ENCODE measurements around the gene ASIC1.

ASIC1 gene

DNA sequence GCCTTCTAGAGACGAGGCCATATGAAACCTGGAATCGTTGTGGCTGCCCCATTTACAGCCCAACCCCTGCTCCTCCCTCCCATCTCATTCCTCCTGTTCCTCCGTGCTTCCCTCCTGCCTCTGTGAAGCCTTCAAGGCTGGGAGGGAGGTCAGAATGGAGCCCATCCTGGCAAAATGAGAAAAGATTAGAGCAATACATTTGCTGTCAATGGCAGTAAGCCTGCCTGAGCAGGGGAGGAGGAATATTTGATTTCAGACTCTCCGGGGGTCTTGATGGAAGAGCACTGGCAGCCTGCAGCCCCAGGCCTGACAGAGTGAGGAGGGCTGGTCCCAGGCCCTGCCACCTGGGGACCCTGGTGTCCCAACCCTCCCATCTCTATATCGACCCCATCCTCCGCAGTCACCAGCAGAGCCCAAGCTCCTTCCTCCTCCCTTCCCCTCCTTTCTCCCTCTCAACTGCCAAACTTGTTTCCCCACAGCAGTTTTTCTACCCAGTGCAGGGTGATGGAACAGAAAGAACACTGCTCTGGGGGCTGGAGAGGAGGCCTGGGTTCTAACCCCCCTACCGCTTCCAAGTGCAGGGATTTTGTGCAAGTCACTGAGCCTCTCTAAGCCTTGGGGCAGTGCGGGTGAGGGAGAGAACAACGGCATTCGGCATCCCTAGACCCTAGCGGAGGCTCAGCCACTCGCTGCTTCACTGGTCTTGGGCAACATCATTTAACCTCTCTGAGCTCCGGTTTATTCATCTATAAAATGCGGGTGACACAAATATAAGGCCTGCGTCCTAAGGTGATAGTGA, 16.1 kb upstream of the ASIC1 start:
- DNase-seq (ENCODE audit: low spot score) = no peak

DNA sequence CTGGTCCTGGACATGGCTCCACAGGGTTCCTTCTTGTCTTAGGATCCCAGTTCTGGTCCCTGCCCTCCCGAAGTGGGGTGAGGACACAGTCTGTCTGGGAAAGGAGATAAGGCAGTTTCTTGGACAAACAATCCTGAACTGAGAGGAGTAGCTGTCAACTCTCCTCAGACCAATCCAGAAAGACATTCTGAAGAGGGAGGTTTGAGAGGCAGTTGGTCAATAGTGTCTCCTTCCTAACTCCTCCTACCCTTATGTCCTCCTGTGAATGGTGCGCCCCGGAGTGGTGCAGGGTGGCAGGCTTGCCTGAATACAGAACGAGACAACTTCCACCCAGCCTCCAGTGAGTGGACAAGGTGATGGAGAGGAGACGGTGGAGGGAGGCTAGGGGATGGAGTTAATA, 15.4 kb upstream of the ASIC1 start:
- no peak for DNase-seq (ENCODE audit: low spot score)

DNA sequence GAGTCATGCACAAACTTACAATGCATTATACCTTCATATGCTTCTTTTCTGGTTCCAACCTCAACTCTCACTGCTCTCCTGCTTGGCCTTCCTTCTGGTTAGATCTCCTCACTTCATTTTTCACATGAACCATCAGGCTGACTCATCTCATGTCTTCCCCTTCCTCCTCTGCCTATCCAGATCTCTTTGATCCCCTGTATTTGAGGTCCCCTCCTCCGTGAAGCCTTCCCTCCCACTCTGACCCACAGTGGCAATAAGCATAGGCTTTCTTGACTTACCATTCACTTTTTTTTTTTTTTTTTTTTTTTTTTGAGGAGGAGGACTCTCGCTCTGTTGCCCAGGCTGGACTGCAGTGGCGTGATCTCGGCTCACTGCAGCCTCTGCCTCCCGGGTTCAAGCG, 14.7 kb upstream of the ASIC1 start:
- DNase-seq (ENCODE audit: low spot score) = no peak

DNA sequence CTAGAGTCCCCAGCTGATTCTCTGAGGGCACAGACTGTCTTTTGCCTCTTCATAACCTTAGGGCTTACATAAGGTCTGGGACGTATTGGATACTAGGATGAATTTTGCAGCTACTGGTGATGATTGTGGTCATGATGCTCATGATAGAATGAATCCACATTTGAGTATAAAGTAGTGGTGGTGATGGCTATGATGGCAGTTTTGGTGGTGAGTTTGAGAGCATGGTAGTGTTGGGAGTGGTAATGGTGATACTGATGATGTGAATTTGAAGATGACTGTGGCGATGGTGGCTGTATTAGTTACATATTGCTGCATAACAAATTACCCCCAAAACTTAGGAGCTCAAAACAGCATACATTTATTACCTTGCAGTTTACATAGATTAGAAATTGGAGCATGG, 14.1 kb upstream of the ASIC1 start:
- DNase-seq (ENCODE audit: low spot score) = no peak

DNA sequence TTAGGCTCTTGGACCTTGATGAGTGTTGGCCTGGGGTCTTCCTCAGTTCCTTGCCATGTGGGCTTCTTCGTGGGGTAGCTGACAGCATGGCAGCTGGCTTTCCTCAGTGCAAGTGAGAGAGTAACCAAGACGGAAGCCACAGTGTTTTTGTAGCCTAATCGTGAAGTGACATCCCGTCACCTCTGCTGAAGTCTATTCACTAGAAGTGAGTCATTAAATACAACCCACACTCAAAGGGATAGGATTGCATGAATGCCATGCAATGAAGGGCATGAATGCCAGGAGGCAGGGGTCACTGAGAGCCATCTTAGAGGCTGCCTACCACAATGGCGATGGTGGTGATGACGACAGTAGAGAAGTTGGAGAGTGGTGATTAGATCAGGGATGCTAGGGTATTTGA, 13.5 kb upstream of the ASIC1 start:
- no peak for DNase-seq (ENCODE audit: low spot score)

DNA sequence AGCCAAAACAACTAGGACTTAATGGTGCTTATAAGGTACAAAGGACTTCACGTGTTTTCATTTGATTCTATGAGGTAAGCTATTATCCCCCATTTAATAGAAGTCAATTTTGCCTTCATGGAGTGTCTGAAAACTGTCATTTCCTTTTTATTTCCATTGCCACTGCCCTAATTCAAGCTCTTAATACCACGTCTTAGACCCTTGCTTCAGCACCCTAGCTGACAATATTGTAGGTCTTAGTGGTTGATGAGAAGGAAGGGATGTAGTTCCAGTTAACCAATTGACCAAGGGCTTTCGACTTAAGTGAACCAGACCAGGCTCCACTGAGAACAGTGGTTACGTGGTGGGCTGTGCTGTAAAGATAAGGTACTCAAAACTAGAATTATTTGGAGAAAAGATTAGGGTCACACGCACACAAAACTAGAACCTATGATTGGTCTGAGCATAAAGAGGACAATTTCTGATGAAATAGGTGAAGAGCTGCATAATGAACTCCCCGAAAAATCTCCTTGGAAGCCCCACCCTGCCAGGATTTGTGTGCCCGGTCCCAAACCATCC, 9.6 kb upstream of the ASIC1 start:
- DNase-seq (ENCODE audit: low spot score) = no peak

DNA sequence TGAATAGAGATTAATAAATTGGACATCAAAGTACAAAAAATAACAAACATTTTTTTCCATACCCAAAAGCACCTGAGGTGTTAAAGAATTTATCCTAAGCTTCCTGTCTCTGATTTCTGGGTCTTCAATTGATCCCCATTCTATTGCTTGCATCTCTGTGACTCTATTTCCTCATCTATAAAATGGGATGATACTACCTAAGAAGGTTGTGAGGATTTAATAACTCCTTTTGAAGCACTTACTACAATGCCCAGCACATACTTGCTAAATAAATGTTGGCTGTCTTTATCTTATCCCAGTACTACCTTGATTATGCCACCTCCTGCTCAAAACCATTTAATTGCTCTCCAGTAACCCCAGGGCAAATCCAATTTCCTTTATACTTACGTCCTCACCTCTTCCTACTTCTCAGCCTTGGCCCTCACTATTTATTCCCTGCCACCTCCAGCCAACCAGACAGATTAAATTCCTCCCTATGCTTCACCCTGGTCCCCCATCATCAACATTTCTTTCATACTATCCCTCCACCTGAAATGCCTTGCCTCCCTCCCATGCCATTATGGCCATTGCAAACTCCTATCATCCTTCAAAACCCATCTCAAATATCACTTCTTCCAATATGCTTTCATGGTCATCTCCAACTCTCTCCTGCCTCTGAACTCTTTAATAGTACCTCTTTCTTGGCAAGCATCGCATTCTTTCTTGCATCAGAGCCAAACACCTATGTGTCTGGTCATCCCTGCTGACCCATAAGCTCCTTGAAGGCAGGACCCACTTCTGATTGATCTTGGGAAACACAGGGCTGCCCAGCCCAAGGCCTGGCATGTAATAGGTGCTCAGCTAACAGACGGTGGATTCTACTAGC, 7.9 kb upstream of the ASIC1 start:
- DNase-seq (ENCODE audit: low spot score) = no peak

DNA sequence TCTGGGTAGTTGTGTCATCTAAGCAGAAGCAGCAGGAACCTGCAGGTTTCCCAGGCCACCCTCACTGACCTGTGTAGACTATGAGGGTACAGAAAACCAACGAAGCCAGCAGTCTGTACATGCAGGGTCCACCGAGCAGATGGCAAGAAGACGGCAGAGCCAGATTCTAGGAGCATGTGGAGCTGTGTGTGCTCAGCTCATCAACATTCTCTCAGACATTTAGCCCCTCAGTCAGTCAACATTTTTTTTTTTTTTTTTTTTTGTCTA, 7.3 kb upstream of the ASIC1 start:
- no peak for DNase-seq (ENCODE audit: low spot score)

DNA sequence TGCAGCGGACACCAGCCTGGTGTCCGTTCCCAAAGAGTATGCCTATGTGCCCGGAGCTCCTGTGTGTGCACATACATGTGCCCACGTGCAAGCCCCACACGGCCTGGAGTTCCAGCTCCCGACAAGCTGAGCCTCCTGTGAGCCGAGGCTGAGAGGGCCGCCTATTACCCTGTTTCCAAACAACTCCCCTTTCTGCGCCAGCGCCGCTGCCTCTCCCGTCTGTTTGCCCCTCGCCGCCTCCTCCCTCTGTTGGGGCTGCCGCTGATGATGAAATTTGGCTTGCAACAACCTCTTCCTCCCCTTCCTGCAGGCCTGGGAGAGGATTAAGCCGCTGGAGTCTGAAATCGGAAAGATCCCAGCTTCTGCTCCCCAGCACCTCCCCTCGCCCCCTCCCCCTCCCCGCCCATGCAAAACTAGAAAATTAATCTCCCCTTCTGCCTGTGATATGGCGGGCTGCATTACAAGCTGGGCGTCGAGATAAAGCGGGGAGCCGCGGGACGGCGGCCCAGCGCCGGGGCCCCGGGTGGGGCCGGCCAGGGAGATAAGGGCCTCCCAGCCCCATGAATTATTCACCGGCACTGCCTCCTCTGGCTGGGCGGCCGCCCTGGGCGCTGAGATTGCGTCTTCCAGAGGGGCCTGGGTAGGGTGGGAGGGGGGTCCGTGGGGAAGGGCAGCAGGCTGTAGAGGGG, 6.8 kb upstream of the ASIC1 start:
- DNase-seq (ENCODE audit: low spot score) = peak; percentile 89

DNA sequence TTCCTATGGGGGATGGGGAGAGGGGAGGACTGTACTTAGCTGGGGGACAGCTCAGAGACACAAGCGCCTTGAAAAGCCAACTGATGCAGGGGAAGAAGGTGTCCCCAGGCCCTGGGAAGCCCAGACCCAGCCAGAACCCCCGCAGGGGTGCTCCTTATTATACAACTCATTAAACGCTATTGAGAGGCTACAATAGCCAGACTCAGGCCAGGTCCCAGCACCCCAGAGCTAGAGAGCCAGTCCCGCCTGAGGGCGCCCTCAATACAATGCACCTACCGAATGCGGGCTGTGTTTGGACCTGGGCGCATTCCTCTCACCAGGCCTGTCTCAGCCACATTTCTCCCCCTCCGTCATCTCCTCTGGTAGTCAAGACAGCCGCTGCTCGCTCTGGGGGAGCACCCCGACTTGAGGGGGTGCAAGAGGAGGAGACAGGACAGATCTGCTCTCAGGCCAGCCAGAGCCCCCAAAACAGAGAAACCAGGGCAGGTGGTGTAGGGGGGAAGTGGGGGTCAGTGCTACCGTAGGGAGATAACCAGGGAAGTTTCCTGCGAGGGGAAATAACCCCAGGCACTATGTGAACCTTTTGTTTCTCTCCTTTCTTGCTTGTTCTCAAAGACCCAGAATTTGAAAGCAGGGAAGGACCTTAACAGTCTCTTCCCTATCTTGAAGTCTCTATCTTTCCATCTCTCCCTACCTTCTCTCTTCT, 6.1 kb upstream of the ASIC1 start:
- no peak for DNase-seq (ENCODE audit: low spot score)

DNA sequence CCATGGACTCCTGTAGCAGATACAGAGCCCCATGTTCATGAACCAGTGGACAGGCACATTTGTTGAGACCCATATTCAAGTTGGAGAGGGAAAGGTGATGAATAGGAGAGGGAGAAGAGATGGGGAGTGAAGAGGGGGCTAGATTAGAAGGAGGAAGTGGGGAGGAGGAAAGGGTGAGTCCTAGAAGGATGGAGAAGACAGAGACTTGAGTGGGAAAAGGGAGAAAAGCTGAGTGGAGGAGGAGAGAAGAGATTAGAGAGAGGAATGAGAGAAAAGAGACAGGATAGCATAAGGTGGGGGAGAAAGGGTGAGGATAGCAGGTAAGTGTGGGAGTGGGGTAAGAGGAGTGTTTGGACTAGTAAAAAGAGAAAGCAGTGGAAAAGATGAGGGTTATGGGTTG, 4.9 kb upstream of the ASIC1 start:
- DNase-seq (ENCODE audit: low spot score) = no peak

DNA sequence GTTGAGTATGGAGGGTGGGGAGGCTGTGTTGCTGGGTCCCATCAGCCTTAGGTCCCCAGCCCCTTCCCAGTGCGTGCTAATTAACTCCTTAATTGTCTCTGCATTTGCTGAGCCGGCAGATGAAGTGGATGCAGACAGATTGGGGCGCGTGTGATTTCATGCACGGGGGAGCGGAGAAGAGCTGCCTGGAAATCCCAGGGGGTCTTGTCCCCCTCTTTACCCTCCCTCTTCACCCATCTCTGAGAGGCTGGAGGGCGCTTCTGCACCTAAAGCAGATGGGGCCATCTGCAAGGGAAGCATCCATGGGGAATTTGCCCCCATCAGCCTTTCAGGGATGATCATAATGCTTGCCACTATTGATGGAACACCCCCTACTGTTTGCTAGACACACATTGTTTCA, 4.4 kb upstream of the ASIC1 start:
- peak; percentile 67 for DNase-seq (ENCODE audit: low spot score)

DNA sequence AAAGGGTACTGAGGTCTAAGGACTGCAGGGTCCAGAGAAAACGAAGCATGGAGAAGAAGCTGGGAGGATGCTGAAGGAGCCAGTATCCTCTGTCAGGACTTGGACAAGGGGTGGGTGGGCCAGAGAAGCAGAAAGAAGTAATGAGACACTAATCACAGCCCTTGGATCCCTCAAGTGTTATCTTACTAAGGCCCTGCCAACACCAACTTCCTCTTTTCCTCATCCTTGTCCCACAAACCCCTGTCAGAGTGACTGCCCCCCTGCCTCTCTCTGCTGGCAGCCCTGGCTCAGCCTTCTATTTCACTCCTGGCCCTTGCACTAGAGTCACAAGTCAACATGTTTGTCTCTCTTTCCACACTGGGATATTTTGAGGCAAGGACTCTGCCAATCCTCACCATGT, 3.8 kb upstream of the ASIC1 start:
- no peak for DNase-seq (ENCODE audit: low spot score)

DNA sequence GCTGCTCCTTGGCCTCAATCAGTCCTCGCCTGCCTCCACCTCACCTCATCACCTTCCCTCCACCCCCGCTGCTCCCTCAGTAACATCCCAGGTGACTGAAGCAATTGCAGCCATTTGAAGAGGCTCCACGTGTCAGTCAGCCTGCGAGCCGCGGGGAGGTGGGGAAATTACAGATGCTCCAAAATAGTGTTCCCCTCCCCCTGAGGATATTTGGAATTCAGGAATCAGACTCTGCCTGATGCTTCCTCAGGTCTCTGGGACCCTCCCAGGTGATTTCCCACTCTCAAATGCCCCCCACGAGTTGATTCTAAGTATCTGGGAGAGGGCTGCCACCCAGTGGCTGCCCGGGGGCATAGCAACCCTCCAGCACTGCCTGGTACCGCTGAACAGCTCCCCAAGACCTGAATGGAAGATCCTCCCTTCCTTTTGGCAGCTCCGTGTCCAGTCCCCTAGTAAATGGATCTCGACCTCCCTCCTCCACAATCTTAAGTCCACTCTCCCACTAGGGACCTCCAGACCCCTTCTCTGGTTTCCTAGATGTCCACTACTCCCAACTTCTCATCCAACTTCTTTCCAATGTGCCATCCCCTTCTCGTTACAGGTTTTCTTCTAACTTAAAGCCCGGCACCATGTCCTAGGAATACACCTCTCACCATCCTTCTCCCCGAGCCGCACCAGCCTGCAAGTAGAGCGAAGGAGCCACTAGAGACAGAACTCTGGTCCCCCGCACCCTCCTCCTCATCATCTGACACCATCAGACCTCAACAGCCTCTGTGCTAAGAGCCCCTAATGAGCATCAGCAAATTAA, 1.4 kb upstream of the ASIC1 start:
- peak; percentile 78 for DNase-seq (ENCODE audit: low spot score)

DNA sequence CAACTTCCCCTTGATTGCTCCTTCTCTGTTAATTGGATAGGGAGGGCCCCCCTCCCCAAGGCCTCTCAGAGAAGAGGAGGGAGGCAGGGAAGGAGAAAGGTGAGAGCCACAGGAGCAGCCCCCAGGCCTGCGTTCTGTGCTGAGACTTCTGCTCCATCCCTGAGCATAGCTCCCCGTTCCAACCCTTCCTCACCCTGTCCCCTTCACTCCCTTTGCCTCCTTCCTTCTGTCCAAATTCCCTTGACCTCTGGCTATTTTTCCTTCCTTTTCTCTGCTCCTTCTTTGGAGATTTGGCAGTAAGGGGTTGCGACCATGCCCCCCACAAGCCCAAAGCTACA, 788 bp upstream of the ASIC1 start:
- no peak for DNase-seq (ENCODE audit: low spot score)

DNA sequence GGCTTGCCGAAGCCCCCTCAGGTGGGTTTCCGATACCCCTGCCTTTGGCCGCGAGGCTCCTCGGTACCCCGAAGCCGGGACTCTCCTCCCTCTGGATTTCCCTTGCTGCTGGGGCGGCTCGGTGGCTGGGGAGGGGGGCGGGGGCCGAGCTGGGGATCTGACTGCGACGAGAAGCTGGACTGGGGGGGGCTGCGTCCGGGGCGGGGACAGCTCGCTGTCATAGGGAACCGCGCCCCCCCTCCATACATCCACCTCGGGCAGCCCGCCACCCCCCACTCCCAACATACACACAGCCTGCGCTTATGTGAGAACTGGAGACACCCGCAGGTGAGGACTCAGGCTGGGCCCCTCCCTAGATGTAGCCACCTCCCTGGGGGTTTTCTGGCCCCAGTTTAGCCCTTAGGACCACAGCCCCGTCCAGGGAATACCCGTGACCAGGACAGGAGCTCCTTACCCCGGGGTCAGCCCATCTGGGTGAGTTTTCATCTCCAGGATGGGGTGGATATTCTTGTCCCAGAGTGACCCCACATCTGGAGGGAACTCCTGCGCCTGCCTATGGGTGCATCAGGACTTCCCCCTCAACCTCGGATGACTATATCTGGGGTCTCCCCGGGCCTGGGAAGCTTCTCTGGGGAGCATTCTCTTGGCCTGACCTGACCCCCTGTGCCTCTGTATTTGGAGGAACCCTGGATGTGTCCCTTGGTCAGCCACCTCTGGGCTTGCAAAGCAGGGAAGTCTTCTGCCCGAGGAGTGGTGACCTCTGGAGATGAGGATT, 687 bp downstream of the ASIC1 start:
- DNase-seq (ENCODE audit: low spot score) = no peak

DNA sequence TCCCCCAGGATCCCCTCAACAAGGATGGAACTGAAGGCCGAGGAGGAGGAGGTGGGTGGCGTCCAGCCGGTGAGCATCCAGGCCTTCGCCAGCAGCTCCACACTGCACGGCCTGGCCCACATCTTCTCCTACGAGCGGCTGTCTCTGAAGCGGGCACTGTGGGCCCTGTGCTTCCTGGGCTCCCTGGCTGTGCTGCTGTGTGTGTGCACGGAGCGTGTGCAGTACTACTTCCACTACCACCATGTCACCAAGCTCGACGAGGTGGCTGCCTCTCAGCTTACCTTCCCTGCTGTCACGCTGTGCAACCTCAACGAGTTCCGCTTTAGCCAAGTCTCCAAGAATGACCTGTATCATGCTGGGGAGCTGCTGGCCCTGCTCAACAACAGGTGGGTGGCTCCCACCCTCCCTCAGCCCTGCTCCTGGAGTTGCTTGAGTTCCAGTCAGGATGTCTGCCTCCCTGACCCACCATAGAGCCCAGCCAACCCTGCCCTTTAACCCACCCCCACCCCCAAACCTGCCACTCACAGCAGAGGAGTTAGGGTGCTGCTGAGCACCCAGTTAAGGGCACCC, 1.4 kb downstream of the ASIC1 start:
- no peak for DNase-seq (ENCODE audit: low spot score)

DNA sequence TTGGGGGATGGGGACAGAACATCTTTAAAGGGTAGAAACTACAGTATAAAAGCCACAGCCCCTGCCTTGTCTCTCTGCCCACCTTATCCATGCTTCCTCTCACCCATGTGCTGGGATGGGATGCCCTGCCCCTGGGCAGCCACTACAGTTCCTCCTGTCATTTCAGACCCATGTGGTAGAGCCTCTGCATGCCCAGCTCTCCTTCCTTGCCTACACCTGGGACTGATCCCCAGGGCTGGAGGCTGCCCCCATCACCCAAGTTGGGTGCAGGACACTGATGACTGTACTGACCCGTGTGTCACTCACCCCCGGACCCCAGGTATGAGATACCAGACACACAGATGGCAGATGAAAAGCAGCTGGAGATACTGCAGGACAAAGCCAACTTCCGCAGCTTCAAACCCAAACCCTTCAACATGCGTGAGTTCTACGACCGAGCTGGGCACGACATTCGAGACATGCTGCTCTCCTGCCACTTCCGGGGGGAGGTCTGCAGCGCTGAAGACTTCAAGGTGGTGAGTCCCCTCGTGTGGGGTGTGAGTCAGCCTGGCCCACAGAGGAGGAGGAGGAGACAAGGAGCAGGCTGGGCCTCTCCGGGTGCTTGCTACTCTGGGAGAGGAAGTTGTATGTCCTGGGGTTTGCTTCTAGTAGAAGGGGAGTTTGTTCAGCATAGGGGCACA, 2.2 kb downstream of the ASIC1 start:
- no peak for DNase-seq (ENCODE audit: low spot score)

DNA sequence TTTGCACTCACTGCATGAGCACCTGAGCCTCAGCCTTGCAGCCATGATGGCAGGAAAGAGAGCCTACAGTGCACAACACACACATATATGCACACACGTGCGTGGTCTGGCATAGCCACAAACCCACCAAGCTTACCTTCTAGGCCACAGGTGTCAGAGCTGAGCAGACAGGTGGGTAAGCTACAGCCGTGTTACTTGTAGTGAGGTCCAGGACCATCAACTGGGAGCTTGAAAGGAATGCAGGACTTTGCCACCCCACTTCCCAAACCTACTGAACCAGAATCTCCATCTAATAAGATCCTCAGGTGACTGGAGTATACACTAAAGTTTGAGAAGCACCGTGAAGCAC, 2.7 kb downstream of the ASIC1 start:
- DNase-seq (ENCODE audit: low spot score) = no peak

DNA sequence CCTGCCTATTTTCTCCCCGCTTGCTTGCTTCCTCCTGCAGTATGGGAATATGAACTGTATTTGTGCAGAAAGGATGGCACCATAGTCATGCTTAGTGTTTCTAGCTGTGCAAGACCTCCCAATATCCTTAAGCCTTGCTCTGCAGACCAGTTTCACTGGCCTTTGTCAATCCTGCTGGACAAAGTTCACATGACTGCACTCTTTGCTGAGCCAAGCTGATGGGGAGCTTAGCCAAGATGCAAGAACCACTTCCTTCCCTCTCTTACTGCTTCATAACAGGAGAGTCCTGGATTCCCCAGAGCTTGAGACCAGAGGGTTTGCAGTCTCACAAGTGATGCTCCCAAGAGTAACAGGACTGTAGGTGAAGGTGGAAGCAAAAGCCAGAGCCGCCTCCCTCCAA, 3.8 kb downstream of the ASIC1 start:
- no peak for DNase-seq (ENCODE audit: low spot score)

Measured in D341Med (cell line).